Measurements from ENCODE around the gene SEPTIN5. TPM values are rescaled to one million over a fixed set of nuclear protein-coding genes. Genes with fewer than 3 reads are reported as not detected.

Gene SEPTIN5
- total and polyA plus RNA-seq, 9 of the 15 experiments (the other 6 are each of a cell fraction or from before 2014, with no cell fraction given): 0.03 to 195 (median 119) TPM

- peak; percentile 90 for TF ChIP-seq POLR2G (IDR thresholded peaks at IDR 0.05; ENCODE audit: low read depth, low read length)
- TF ChIP-seq RERE (CRISPR knock-in tag; IDR thresholded peaks at IDR 0.05; ENCODE audit: borderline replicate concordance): no peak
- no peak for TF ChIP-seq FOXP1 (CRISPR knock-in tag; IDR thresholded peaks at IDR 0.05)
- no peak for TF ChIP-seq ZNF311 (CRISPR knock-in tag; IDR thresholded peaks at IDR 0.05)
- no peak for TF ChIP-seq ZNF780A (CRISPR knock-in tag; IDR thresholded peaks at IDR 0.05)
- TF ChIP-seq ATF2 (CRISPR knock-in tag; IDR thresholded peaks at IDR 0.05): no peak
- TF ChIP-seq ELK3 (CRISPR knock-in tag; IDR thresholded peaks at IDR 0.05): no peak
- TF ChIP-seq HMBOX1 (IDR thresholded peaks at IDR 0.05): no peak
- no peak for TF ChIP-seq KDM1A (IDR thresholded peaks at IDR 0.05)
- TF ChIP-seq CUX1 (CRISPR knock-in tag; IDR thresholded peaks at IDR 0.05): no peak
- TF ChIP-seq MTA1 (IDR thresholded peaks at IDR 0.05; ENCODE audit: borderline replicate concordance): no peak
- no peak for TF ChIP-seq SMAD4 (CRISPR knock-in tag; conservative IDR thresholded peaks at IDR 0.05)
These were observed 4.2 kb downstream of the SEPTIN5 start (continued) for GRCh38 chr22:19718456-19719049.
